Measurements from ENCODE around the gene ATP6V1G3.
"Not testable (repeated sequence)": the region's sequence is repeated elsewhere in the genome, so short reads cannot be mapped to it uniquely, and the experiment has no call there.

The ATP6V1G3 gene

DNA sequence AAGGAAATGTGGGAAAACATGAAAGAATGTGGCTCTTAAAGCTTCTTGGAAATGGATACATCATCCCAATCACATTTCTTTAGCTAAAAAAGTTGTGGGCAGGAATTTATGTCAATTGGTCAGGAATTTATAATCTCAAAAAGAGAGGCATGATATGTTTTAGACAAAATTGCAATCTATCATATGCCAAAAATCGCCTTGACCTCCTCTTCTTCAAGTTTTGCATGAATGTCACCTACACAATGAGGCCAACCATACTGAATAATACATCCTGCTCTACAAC is 42.4 kb downstream of the ATP6V1G3 start:
- in situ Hi-C loops (cut with MboI; ENCODE audit: low sequenced_read_pairs) = no loop called here

DNA sequence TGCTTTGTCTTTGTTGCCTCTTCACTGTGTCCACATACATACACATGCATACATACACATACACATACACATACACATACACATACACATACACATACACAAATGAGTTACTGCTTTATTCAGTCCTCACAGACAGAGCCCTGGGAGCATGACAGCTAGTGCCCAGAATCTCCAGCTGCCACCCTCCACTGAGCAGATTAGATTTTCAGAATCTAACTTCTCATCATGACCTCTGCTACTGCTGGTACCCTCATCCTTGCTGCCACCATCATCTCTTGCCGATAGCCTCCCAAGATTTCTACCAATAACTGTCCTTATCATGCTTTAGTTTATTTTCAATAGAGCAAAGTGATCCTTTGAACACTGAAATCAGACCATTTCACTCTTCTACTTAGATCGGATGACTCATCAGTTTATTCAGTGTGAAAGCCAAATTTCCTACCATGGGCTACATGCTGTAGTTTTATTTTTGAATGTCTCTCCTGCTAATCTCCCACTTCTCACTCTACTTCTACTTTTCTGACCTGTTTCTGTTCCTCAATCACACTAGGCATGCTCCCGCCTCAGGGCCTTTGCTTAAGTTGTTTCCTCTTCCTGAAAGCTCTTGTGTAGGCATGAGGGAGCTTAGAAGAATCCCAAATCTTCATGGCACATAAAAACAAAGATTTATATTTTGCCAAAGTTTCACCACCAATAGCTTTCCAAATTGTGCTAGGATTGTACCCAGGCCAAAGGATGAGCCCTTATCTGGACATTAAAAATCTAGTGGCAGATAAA is 43.0 kb downstream of the ATP6V1G3 start:
- in situ Hi-C loops (cut with MboI; ENCODE audit: low sequenced_read_pairs) = no loop called here

DNA sequence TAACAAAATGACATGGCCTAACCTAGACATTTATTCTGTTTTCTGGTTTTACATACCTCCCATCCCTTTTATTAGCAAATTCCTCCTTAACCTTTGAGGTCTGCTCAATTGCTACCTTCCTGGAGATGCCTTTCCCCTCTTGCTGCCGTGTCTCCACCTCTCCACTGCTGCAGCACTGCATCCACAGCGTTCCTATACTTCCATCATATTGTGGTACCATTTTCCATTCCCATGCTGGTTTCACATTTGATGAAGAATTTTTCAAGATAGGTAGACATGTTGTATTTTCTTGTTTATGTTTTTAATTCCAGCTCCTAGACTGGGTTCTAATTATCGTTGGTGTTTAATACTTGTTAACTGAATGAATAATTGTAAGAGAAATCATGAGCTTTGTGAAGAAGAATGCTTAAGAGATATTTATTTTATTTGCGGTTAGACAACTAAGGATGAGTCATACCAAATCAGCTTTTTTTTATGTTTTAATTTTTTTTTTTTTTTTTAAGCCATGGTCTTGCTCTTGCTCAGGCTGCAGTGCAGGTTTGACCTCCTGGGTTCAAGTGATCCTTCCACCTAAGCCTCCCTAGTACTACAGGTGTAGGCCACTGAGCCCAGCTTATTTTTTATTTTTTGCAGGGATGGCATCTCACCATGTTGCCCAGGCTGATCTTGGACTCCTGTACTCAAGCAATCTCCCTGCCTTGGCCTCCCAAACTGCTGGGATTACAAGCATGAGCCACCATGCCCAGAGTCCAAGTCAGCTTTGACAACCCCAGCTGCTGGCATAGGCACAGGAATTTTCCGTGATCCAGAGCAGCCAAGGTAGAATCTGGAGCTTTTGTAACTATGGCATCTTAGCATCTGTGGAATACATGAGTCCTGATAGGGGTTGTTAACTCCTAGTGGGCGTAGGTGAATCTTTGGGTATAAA is 44.0 kb downstream of the ATP6V1G3 start:
- in situ Hi-C loops (cut with MboI; ENCODE audit: low sequenced_read_pairs) = no loop called here

DNA sequence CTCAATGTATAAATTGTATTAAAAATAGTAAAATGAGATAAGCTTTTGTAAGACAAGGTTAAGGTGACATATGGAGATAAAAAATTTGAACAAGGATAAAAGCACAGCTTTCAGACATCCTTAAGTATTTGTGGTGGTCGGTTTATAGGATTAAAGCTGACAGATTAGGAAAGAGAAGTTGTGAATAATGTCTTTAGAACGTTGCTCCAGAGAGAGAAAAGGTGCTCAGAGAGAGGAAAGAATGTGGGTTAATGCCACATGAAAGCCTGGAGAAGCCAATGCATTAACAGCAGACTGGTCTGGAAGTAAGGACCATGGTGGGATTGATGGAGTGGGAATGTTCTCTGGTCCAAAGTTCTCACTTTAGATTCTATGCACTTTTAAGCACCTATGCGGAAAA is 44.8 kb downstream of the ATP6V1G3 start:
- in situ Hi-C loops (cut with MboI; ENCODE audit: low sequenced_read_pairs) = no loop called here

DNA sequence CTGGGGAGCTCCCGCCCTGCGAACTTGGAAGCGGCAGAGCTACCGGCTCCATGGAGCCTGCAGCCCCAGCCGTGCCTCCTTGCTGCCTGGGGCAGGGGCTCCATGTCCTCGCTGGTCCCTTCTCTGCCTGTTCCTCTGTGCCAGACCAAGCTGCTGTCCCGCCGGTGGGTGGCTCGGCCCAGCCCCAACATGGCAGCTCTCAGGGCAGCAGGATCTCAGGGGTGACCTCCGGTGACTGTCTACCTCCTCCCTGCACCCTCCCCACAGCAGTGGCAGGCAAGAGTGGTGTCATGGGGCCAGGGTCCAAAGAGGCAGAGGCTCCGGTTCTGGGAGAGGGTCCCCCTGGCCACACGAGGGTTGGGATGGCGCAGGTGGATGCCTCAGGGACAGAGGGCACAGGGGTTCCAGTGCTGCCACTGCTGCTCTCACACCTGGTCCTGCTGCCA is 45.8 kb downstream of the ATP6V1G3 start:
- in situ Hi-C loops (cut with MboI; ENCODE audit: low sequenced_read_pairs) = no loop called here

DNA sequence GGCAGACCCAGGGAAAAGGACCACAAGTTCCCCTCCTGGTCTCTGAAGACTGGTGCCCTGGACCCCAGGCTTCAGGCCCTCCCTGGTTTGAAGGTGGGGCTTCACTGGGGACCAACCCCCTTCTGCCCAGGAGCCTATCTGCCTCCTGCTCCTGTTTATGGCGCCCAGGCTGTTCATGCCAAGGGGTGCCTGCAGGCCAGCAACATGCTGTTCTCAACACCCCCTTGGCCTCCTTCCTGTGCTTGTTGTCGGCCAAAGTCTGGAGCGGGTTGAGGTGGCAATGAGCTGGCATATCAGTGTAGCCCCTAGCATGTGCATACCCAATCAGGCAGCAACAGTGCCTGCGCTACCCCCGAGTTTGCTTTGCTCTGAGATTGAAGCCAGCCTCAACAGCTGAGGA is 46.3 kb downstream of the ATP6V1G3 start:
- in situ Hi-C loops (cut with MboI; ENCODE audit: low sequenced_read_pairs) = no loop called here

DNA sequence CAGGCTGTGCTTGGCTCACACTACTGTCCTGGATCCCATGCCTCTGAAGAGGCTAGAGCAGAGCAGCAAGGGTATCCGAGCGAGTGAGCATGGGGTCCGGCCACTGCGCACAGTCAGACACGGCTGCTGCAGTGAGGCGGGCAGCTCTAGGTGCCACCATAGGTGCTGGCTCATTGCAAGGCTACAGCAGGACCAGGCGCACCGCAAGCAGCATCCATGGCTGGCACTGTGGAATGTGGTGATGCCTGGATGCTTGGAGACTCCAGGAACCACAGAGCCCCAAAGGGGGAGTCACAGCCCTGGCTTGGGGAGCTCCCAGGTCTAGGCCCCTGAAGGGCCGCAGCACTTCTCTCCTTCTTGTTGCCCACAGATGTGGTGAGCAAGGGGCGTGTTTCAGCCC is 47.2 kb downstream of the ATP6V1G3 start:
- in situ Hi-C loops (cut with MboI; ENCODE audit: low sequenced_read_pairs) = no loop called here

DNA sequence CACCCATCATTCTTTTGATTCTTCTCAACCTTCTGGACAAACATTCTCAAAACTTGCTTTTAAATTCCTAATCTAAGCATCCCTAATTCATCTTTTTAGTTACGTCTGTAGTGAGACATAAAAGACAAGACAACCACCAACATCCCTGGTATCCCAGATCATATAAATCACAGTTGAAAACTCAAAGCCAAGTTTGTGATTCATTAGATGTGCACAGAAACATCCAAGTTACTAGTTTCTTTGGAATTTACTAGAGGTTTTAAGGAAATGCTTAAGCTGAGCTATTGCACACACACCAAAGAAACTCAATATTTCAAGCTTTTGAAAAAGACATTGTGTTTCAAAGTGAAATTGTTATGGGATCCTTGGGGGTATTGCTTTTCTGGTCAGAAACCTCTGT is 47.6 kb downstream of the ATP6V1G3 start:
- in situ Hi-C loops (cut with MboI; ENCODE audit: low sequenced_read_pairs) = no loop called here

DNA sequence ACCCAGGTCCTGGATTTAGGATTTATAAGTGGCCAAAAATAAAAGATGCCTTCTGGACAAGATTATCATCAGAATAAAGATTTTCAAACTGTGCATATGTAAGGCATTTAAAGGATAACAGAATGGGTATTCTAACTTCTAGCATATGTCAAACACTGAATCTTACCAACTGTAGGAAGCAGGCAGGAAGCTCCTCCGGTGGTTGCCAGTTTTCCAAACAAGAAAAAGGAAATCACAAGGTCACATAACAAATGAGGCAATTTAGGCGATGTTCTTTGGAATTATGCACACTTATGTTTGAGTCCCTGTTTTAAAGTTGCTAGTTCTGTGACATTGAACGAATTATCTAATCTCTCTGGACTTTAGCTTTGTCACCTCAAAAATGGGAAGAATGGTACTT is 48.9 kb downstream of the ATP6V1G3 start:
- in situ Hi-C loops (cut with MboI; ENCODE audit: low sequenced_read_pairs) = no loop called here

DNA sequence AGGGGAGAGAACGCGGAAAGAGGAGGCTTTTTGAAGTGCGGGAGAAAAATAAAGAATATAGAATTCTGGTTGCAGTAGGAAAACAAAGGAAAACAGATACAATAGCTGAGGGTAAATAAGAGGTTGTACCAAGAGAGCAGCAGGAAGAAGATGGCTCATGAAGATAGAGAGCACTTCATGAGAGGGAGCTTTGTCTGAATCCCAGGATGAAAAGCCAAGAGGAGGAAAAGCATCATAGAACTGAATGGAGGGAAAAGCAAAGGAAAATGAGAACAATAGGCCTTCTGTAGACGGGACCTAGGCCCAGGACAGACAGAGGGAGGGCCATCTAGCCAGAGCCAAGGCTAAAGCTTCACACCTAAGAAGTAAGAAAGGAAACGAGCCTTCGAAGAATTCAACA is 49.5 kb downstream of the ATP6V1G3 start:
- in situ Hi-C loops (cut with MboI; ENCODE audit: low sequenced_read_pairs) = no loop called here

DNA sequence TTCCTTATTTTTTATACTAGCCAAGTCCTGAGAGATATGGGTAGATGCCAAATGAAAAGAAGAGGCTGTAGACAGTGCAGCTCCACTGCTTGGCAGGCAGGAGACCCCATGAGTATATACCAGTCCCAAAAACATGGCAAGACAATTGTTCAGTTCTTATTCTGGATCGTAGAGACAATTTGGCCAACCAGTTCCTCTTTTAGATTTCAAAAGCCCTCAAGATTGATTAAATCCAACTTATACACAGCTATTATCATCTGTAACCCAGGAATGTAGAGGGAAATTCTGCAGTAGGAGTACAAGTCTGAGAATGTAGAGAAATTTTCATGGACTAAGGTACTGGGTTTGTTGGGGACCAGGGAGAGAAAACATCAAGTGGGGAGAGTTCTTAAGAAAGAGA is 50.3 kb downstream of the ATP6V1G3 start:
- in situ Hi-C loops (cut with MboI; ENCODE audit: low sequenced_read_pairs) = no loop called here

DNA sequence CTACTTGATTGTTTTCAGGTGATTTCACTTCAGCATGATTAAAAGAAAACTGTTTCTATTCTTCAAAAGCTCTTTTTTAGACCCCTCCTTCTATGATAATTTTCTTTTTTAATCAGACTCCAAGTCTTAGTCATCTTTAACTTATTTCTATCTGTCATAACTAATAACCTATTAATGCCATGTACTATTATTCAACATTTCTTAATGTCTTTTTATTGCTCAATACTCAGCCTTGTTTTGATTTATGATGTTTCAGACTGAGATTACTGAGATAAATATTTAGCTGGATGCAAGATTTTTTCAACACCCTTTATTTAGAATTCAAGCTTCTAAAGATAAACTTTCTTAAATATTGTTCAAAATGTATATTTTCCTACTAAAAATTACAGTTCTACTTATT is 53.6 kb downstream of the ATP6V1G3 start:
- in situ Hi-C loops (cut with MboI; ENCODE audit: low sequenced_read_pairs) = no loop called here

DNA sequence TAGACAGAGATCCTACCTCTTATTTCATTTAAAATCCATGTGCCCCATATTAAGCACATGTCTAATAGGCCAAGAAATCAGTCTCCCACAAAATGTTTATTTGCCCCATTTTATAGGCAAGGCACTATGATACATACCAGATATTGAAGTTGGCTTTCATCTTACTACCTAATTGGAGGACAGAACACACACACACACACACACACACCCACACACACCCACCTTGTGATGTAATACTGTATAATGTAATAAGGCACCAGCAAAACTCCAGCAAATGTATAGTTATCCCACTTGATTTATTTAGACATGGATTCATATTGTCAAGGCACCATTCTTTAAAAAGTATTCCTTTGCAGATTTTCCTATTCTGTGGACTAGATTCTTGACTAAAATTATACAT is 56.8 kb downstream of the ATP6V1G3 start:
- in situ Hi-C loops (cut with MboI; ENCODE audit: low sequenced_read_pairs) = no loop called here

DNA sequence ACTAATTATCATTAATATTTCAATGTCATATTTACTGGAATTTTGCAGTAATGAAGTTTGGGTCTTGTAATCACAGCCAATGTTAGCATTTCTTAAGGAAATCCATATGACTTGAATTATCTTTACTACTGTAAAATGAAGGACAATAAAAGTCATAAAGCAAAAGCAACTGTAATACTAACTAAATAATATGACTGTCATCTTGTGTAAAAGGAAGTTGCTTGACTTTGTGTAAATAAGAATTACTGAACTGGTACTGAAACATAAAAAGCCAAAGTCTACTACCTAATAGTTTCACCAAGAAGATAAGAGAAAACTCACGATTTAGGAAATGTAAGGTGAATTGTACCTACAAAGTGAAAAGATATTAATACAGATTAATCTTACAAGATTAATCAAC is 57.5 kb downstream of the ATP6V1G3 start:
- in situ Hi-C loops (cut with MboI; ENCODE audit: low sequenced_read_pairs) = no loop called here

DNA sequence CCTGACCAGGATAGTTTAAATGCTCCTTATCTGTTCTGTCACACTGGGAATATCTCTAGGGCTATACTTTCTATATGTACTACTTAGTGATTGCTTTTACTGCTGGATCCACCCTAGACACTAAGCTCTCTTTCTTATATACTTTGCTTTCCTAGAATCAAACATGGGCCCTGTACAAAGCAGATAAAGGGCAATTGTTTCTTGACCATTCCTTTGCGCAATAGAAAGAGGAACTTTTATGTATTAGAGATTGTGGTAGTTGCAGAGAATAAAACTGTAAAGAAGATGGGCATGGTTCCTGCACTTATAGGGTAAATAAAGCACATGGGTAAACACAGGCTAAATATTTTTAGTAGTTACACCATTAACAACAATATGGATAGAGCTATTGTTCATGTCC is 58.8 kb downstream of the ATP6V1G3 start:
- in situ Hi-C loops (cut with MboI; ENCODE audit: low sequenced_read_pairs) = no loop called here

DNA sequence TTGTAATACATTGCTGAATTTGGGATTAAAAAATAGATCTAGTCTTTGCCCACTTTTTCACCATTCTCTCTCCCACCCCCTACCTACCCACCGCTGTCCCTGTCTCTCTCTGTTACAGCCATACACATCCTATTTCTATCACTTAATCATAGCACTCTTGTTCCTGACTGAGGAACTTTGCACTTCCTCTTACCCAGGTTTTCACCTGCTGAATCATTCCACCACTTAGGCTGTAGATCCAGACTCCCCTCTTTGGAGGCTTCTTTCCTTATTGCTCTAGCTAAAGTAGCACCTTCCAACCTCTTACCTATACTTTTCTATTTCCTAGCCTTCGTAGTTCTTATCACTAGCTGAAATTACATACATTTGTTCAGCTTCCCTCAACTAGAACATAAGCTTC is 59.6 kb downstream of the ATP6V1G3 start:
- in situ Hi-C loops (cut with MboI; ENCODE audit: low sequenced_read_pairs) = no loop called here

DNA sequence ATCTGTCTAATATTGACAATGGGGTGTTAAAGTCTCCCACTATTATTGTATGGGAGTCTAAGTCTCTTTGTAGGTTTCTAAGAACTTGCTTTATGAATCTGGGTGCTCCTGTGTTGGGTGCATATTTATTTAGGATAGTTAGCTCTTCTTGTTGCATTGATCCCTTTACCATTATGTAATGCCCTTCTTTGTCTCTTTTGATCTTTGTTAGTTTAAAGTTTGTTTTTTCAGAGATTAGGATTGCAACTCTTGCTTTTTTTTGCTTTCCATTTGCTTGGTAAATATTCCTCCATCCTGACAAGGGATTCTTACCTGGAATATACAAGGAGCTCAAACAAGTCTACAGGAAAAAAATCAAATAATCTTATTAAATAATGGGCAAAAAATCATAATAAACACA is 63.1 kb downstream of the ATP6V1G3 start:
- in situ Hi-C loops (cut with MboI; ENCODE audit: low sequenced_read_pairs) = not testable (repeated sequence)

All from HL-60/S4 treated with phorbol 12-myristate 13-acetate at 8.2 ng/mL for 4 days and 3 days (cell line).